VCaP (cell line): Measurements from ENCODE around the gene CDC25A.

Experiments
- H3K27ac ChIP-seq: fragments of 450-650 bp; 2 replicates; pipeline ENCODE4 v1.5.1; 2017
- TF ChIP-seq, protein P1 (sequence below): fragments of 450-650 bp; conservative IDR thresholded peaks from 2 replicates; pipeline ENCODE4 v1.5.1; 2017; ENCODE audit warnings: mild to moderate bottlenecking, moderate library complexity

CDC25A gene

GRCh38 chr3:48184299-48184698, 3.9 kb downstream of the CDC25A start:
- no peak overlapping the region for H3K27ac ChIP-seq

DNA sequence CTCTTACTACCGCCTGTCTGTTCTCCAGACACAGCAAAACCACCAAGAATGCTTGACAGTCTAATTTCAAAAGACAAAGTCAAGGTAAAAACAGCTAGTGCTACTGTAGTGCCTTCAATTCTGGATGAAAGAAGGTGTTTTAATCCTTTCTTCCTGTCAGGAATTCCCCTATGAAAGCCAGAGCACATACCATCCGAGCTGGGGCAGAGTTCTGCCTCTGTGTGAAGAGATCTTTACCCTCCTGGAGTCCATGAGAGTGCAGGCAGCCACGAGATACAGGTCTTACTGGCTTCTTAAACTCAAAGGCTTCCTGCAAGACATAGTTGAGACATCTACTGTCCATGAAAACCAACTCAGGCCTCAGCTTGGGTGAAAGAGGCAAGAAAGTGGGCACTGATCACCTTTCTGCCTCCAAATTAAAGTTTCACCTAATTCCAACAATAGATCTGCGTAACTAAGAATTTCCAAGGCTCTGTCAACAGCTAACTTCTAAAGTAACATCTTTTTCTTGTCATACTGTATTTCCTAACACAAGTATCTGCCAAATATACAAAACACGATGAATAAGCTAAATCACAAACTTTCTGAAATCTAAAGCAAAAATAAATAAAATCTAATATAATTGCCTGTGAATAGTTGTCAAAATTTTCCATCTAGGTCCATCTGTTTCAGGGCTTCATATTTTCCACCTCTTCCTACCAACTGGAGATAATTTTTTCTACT, 7.5 kb downstream of the CDC25A start:
- TF ChIP-seq, protein P1, sequence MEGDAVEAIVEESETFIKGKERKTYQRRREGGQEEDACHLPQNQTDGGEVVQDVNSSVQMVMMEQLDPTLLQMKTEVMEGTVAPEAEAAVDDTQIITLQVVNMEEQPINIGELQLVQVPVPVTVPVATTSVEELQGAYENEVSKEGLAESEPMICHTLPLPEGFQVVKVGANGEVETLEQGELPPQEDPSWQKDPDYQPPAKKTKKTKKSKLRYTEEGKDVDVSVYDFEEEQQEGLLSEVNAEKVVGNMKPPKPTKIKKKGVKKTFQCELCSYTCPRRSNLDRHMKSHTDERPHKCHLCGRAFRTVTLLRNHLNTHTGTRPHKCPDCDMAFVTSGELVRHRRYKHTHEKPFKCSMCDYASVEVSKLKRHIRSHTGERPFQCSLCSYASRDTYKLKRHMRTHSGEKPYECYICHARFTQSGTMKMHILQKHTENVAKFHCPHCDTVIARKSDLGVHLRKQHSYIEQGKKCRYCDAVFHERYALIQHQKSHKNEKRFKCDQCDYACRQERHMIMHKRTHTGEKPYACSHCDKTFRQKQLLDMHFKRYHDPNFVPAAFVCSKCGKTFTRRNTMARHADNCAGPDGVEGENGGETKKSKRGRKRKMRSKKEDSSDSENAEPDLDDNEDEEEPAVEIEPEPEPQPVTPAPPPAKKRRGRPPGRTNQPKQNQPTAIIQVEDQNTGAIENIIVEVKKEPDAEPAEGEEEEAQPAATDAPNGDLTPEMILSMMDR: no peak
- H3K27ac ChIP-seq: no peak overlapping the region

More at GRCh38 chr3:48184299-48184698, 3.9 kb downstream of the CDC25A start:
- TF ChIP-seq, protein P1: no peak

- TF ChIP-seq, protein P1: no peak
- H3K27ac ChIP-seq: no peak overlapping the region
Observed at GRCh38 chr3:48180021-48180420, 8.2 kb downstream of the CDC25A start.

DNA sequence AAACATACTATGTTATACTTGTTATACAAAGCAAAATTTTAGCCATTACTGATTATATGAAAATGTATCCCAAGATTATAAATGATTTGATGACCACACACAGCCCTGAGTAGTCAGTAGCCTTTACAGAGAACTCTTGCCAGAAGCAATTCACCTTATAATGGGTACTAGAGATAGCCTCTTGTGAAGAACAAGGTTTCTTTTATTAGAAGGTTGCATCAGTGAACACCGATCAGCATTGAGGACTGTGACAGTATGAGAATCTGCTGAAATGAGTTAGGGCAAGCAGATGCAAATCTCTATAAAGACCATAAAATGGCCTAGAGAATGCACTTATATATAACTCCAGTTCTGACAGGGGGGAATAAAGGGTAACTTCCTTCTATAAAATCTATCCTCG, 10.1 kb downstream of the CDC25A start:
- TF ChIP-seq, protein P1: no peak
- H3K27ac ChIP-seq: no peak overlapping the region

DNA sequence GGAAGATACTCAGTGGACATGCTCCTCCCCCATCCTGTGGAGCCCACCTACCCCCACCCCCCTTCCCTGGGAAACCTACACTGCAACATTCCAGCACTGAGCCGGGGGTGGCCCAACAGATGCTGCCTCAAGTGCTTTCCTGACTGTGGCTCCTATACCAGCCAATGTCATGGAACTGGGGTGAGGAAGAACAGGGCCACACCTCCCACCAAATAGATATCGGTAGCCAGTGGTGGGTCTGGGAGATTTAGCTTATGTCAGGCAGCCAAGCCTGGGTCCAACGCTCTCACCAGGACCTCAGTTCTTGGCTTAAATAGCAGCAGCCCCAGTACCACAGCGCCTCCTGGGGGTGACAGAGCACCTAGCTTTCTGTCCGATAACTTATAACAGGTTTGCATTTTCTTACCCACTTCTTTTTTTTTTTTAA, 30.3 kb downstream of the CDC25A start:
- no peak overlapping the region for H3K27ac ChIP-seq
- TF ChIP-seq, protein P1: peak; percentile 82

- H3K27ac ChIP-seq: no peak overlapping the region
- TF ChIP-seq, protein P1: no peak
Observed at GRCh38 chr3:48157202-48157840, 30.9 kb downstream of the CDC25A start.

- H3K27ac ChIP-seq: no peak overlapping the region
- TF ChIP-seq, protein P1: no peak
Observed at GRCh38 chr3:48156163-48156562, 32.1 kb downstream of the CDC25A start.
